CD14-positive monocyte (primary cell): ENCODE measurements around the gene POLR2H. TPM values are rescaled to one million over a fixed set of nuclear protein-coding genes. Genes with fewer than 3 reads are reported as not detected.

Experiments
- DNase-seq, 3 donors: peaks; one replicate each; pipeline ENCODE4 v3.0.0-alpha.2; 2011 to 2022
- H2AFZ ChIP-seq: 2 replicates; pipeline ENCODE4 v1.6.0; 2012; ENCODE audit warnings: mild to moderate bottlenecking, low read depth, low read length, inconsistent platforms; ENCODE audit not compliant: insufficient read depth, poor library complexity, severe bottlenecking
- H3K27ac ChIP-seq, 2 donors: 1 replicate in 1 of 2; 2 replicates in 1 of 2; pipeline ENCODE4 v1.5.1; 2012 to 2013; ENCODE audit warnings: low read length in 2 of 2, control low read depth in 1 of 2, inconsistent platforms in 1 of 2, low read depth in 1 of 2, mild to moderate bottlenecking in 1 of 2
- H3K27me3 ChIP-seq, 2 donors: one replicate each; pipeline versions ENCODE4 v1.6.0 to v1.6.1; 2011 to 2013; ENCODE audit warnings: low read length in 2 of 2; ENCODE audit not compliant: control insufficient read depth in 2 of 2, insufficient read depth in 2 of 2
- H3K36me3 ChIP-seq, 2 donors: replicated peaks in 1 of 2; 1 replicate in 1 of 2; 2 replicates in 1 of 2; pipeline versions ENCODE4 v1.5.1 to v1.6.1; 2012 to 2013; ENCODE audit warnings: low read length in 2 of 2, control low read depth in 1 of 2, inconsistent platforms in 1 of 2, mild to moderate bottlenecking in 1 of 2; ENCODE audit not compliant: insufficient read depth in 2 of 2, control insufficient read depth in 1 of 2
- H3K4me1 ChIP-seq, 2 donors: 1 replicate in 1 of 2; 2 replicates in 1 of 2; pipeline versions ENCODE4 v1.5.1 to v1.6.1; 2012 to 2013; ENCODE audit warnings: low read length in 2 of 2, control low read depth in 1 of 2, inconsistent platforms in 1 of 2, mild to moderate bottlenecking in 1 of 2, moderate library complexity in 1 of 2; ENCODE audit not compliant: insufficient read depth in 2 of 2, control insufficient read depth in 1 of 2
- H3K4me2 ChIP-seq: replicated peaks from 2 replicates; pipeline ENCODE3; 2012; ENCODE audit warnings: low read length, moderate library complexity, mild to moderate bottlenecking; ENCODE audit not compliant: poor library complexity, severe bottlenecking; ENCODE audit errors: extremely low read depth
- H3K4me3 ChIP-seq, 3 experiments: fragments of 200-600 bp in 1 of 3; sonication (generic) in 1 of 3; replicated peaks in 1 of 3; 1 replicate in 2 of 3; 2 replicates in 1 of 3; pipeline ENCODE4 v1.5.1; 2011 to 2013; ENCODE audit warnings: low read length in 3 of 3, mild to moderate bottlenecking in 3 of 3, control low read depth in 2 of 3, low read depth in 2 of 3, inconsistent platforms in 1 of 3, moderate library complexity in 1 of 3
- H3K79me2 ChIP-seq: 2 replicates; pipeline ENCODE4 v1.6.0; 2012; ENCODE audit warnings: mild to moderate bottlenecking, control low read depth, inconsistent platforms, low read length, moderate library complexity; ENCODE audit not compliant: insufficient read depth
- H3K9ac ChIP-seq: 2 replicates; pipeline ENCODE4 v1.6.0; 2017; ENCODE audit warnings: low read length, mild to moderate bottlenecking; ENCODE audit not compliant: insufficient read depth, poor library complexity, severe bottlenecking
- H3K9me3 ChIP-seq, 2 donors: replicated peaks in 1 of 2; 1 replicate in 1 of 2; 2 replicates in 1 of 2; pipeline versions ENCODE4 v1.5.1 to v1.6.1; 2012 to 2013; ENCODE audit warnings: low read length in 2 of 2, control low read depth in 1 of 2; ENCODE audit not compliant: control insufficient read depth in 1 of 2, insufficient read depth in 1 of 2
- H4K20me1 ChIP-seq: 2 replicates; pipeline ENCODE4 v1.6.0; 2012; ENCODE audit warnings: mild to moderate bottlenecking, low read length, control low read depth, moderate library complexity; ENCODE audit not compliant: insufficient read depth
- H3K27ac Mint-ChIP-seq, 7 donors: one replicate each; pipeline ENCODE4 v1.8.0; 2020; ENCODE audit warnings: mild to moderate bottlenecking in 7 of 7, mixed read lengths in 7 of 7, moderate library complexity in 6 of 7, inconsistent platforms in 2 of 7
- H3K27me3 Mint-ChIP-seq, 3 donors: one replicate each; pipeline ENCODE4 v1.8.0; 2021 to 2022; ENCODE audit warnings: low read depth in 3 of 3, mild to moderate bottlenecking in 3 of 3, mixed read lengths in 3 of 3, moderate library complexity in 3 of 3, inconsistent platforms in 1 of 3
- H3K36me3 Mint-ChIP-seq, 2 donors: one replicate each; pipeline ENCODE4 v1.8.0; 2020; ENCODE audit warnings: mixed read lengths in 2 of 2, inconsistent platforms in 1 of 2, mild to moderate bottlenecking in 1 of 2
- H3K4me1 Mint-ChIP-seq: one replicate; pipeline ENCODE4 v1.8.0; 2020; ENCODE audit warnings: mild to moderate bottlenecking, mixed read lengths
- H3K4me3 Mint-ChIP-seq, 2 donors: one replicate each; pipeline ENCODE4 v1.8.0; 2020; ENCODE audit warnings: mild to moderate bottlenecking in 2 of 2, mixed read lengths in 2 of 2, moderate library complexity in 1 of 2
- H3K9me3 Mint-ChIP-seq, 7 donors: one replicate each; pipeline ENCODE4 v1.8.0; 2020 to 2022; ENCODE audit warnings: mixed read lengths in 7 of 7, mild to moderate bottlenecking in 6 of 7, moderate library complexity in 6 of 7, inconsistent platforms in 2 of 7
- CTCF ChIP-seq: fragments of 200-600 bp; IDR thresholded peaks from one replicate; pipeline ENCODE4 v1.8.0; 2022; ENCODE audit warnings: antibody characterized with exemption, mild to moderate bottlenecking
- WGBS: methylation state at CpG from one replicate; pipeline ENCODE4 v1.1.5; 2013; ENCODE audit warnings: missing lambda C conversion rate; ENCODE audit not compliant: insufficient coverage; 5-methylcytosine and 5-hydroxymethylcytosine counted together
- intact Hi-C, 2 donors: fragments of 100-400 bp; cut with micrococcal nuclease; formaldehyde crosslinking; loops; one replicate each; pipeline versions ENCODE4 v1.15.0 to v1.15.1; 2023
- polyA plus RNA-seq, 3 donors: library from polyadenylated mRNA; depleted of rRNA in 1 of 3; unstranded in 2 of 3; stranded (reverse) in 1 of 3; fragments of 300-500 nt in 2 of 3; fragments of >200 nt in 1 of 3; fragmentation: Illumina TruSeq in 2 of 3; gene quantifications; 1 replicate in 2 of 3; 2 replicates in 1 of 3; pipeline ENCODE4 v1.2.3, GENCODE V29; 2012 to 2021

The POLR2H gene
- polyA plus RNA-seq, 3 donors, result 21.7 to 67.3 (median 24.6) TPM

- no peaks in the 10 kb centered on the region for H3K9me3 ChIP-seq
- H3K4me3 Mint-ChIP-seq, result no peak overlapping the region
- H2AFZ ChIP-seq, result no peak overlapping the region
- H3K4me1 Mint-ChIP-seq, result peaks cover 21% of the 10 kb centered on the region
- no peaks in the 10 kb centered on the region for H3K27me3 ChIP-seq
- H3K9ac ChIP-seq, result no peak overlapping the region
- peaks cover 14% of the 10 kb centered on the region for H3K79me2 ChIP-seq
- H3K27me3 Mint-ChIP-seq, result peaks cover 6 to 13% (median 6%) of the 10 kb centered on the region in 3 donors
- H3K27ac Mint-ChIP-seq, result no peak overlapping the region
- no peaks in the 10 kb centered on the region for H4K20me1 ChIP-seq
- WGBS, result 90% methylated on average over 2 of the region's 3 CpGs
- no peak overlapping the region for H3K4me2 ChIP-seq
- H3K36me3 Mint-ChIP-seq, result peaks cover 41 to 44% of the 10 kb centered on the region in 2 donors
- no peak overlapping the region for H3K4me3 ChIP-seq
- H3K9me3 Mint-ChIP-seq, result no peaks in the 10 kb centered on the region
- DNase-seq, result no peak
- no peak overlapping the region for H3K27ac ChIP-seq
- intact Hi-C loops, result no loop called here
- peaks cover 5 to 16% of the 10 kb centered on the region in 2 donors for H3K4me1 ChIP-seq
- TF ChIP-seq CTCF, result no peak
- H3K36me3 ChIP-seq, result peaks cover 17 to 48% of the 10 kb centered on the region in 2 donors
These were observed 7.2 kb downstream of the POLR2H start for GRCh38 chr3:184368586-184369183.

DNA sequence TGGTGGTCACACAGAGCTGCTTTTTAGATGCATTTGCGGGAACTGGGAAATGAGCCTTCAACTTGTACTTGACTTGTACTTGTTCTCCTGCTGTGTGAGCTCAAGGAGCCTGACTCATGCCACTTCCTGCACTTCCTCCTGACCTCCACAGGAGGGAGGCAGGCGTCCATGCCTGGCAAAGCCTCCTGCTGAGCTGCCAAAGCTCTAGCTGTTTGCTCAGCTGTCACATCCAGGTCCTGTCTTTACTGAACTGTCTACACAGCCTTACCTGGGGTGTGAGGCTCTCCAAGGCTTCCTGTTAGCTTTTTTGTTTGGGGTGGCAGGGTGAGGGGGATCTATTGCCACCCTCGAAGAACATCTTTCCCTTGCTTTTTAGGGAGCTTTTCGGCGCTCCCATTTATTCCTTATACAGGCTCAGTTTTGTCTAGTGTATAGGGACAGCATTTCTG, 10.1 kb downstream of the POLR2H start:
- Mint-ChIP-seq H3K27ac (no peak overlapping the region), H3K27me3 (peaks cover 16 to 40% (median 29%) of the 10 kb centered on the region in 3 donors), H3K9me3 (peaks cover 0 to 2% (median 0%) of the 10 kb centered on the region in 7 donors), H3K36me3 (peaks cover 27 to 30% of the 10 kb centered on the region in 2 donors), H3K4me1 (peaks cover 8% of the 10 kb centered on the region), H3K4me3 (no peak overlapping the region)
- H3K9me3 ChIP-seq, result no peaks in the 10 kb centered on the region
- H3K9ac ChIP-seq, result no peak overlapping the region
- H2AFZ ChIP-seq, result no peak overlapping the region
- H3K4me3 ChIP-seq, result no peak overlapping the region
- intact Hi-C loops, result loop anchor here (2.0 to 10.0 kb wide), 3 partner anchors 173 to 423 kb away; no protein-coding TSS in a partner anchor
- H3K27ac ChIP-seq, result no peak overlapping the region
- peak; percentile 95 for TF ChIP-seq CTCF
- H3K36me3 ChIP-seq, result peaks cover 13 to 32% of the 10 kb centered on the region in 2 donors
- H4K20me1 ChIP-seq, result no peaks in the 10 kb centered on the region
- H3K4me2 ChIP-seq, result no peak overlapping the region
- peaks cover 0 to 16% of the 10 kb centered on the region in 2 donors for H3K27me3 ChIP-seq
- no peaks in the 10 kb centered on the region for H3K79me2 ChIP-seq
- peaks cover 0 to 6% of the 10 kb centered on the region in 2 donors for H3K4me1 ChIP-seq
- peak; percentile 71 to 80 (median 71) for DNase-seq
- 0% methylated on average over 1 of the region's 5 CpGs for WGBS
